Gastroesophageal sphincter (tissue), 4 donors: ENCODE results near the gene HYAL2. TPM values are rescaled to one million over a fixed set of nuclear protein-coding genes. Genes with fewer than 3 reads are reported as not detected.

Experiments used
- ATAC-seq: fragments of 150-250 bp; one replicate; pipeline ENCODE4 v1.9.1; 2016; ENCODE audit warnings: mild to moderate bottlenecking, moderate library complexity
- H3K27ac ChIP-seq, 4 donors: fragments of 200-600 bp; sonication (generic) in 3 of 4; 1 replicate in 3 of 4; 2 replicates in 1 of 4; pipeline ENCODE4 v1.5.1; 2016 to 2019
- H3K27me3 ChIP-seq: fragments of 200-600 bp; sonication (generic); one replicate; pipeline ENCODE4 v1.5.1; 2019
- H3K36me3 ChIP-seq, 2 donors: fragments of 200-600 bp; sonication (generic); one replicate each; pipeline ENCODE4 v1.5.1; 2019; ENCODE audit warnings: control low read depth in 1 of 2
- H3K4me1 ChIP-seq, 3 donors: fragments of 200-600 bp; sonication (generic); 1 replicate in 2 of 3; 2 replicates in 1 of 3; pipeline ENCODE4 v1.5.1; 2016 to 2019; ENCODE audit warnings: control low read depth in 2 of 3
- H3K4me3 ChIP-seq, 2 donors: fragments of 200-600 bp; sonication (generic); one replicate each; pipeline ENCODE4 v1.5.1; 2019; ENCODE audit warnings: mild to moderate bottlenecking in 1 of 2, moderate library complexity in 1 of 2
- H3K9me3 ChIP-seq, 3 donors: fragments of 200-600 bp; sonication (generic); one replicate each; pipeline ENCODE4 v1.5.1; 2017 to 2019; ENCODE audit warnings: control low read depth in 2 of 3
- CTCF ChIP-seq, 4 experiments: fragments of 200-600 bp in 2 of 4; fragments of 450-650 bp in 2 of 4; sonication (generic) in 1 of 4; IDR thresholded peaks; one replicate each; pipeline ENCODE4 v1.5.1; 2017 to 2019; ENCODE audit warnings: antibody characterized with exemption in 4 of 4, mild to moderate bottlenecking in 2 of 4, moderate library complexity in 2 of 4
- EP300 ChIP-seq: sonication (generic); formaldehyde crosslinking; IDR thresholded peaks from one replicate; pipeline ENCODE4 v1.6.1; 2017; ENCODE audit warnings: antibody characterized with exemption, mild to moderate bottlenecking
- POLR2A ChIP-seq, 2 donors: fragments of 450-650 bp; IDR thresholded peaks; one replicate each; pipeline ENCODE4 v1.6.1; 2017; ENCODE audit warnings: antibody characterized with exemption in 2 of 2, mild to moderate bottlenecking in 2 of 2, moderate library complexity in 1 of 2
- POLR2AphosphoS5 ChIP-seq: sonication (generic); formaldehyde crosslinking; IDR thresholded peaks from one replicate; pipeline ENCODE4 v1.6.1; 2017; ENCODE audit warnings: antibody characterized with exemption
- WGBS, 2 donors: methylation state at CpG; one replicate each; pipeline ENCODE4 v1.1.5; 2018; ENCODE audit warnings: low coverage in 1 of 2; 5-methylcytosine and 5-hydroxymethylcytosine counted together
- total RNA-seq, 4 donors: library from RNA; depleted of rRNA; stranded (reverse); fragments of >200 nt; gene quantifications; one replicate each; pipeline ENCODE4 v1.1.0, GENCODE V29; 2016

The HYAL2 gene
- total RNA-seq, 4 donors from 2014 or later: 37.2 to 87.0 (median 74.8) TPM

GRCh38 chr3:50276762-50277101 is 45.8 kb downstream of the HYAL2 start:
- Histone ChIP-seq H3K27ac (no peak overlapping the region), H3K27me3 (peaks cover 33% of the 10 kb centered on the region), H3K36me3 (peaks cover 0 to 27% of the 10 kb centered on the region in 2 donors), H3K4me1 (peaks cover 0 to 57% (median 19%) of the 10 kb centered on the region in 3 donors), H3K9me3 (no peaks in the 10 kb centered on the region), H3K4me3 (no peak overlapping the region)
- no peak for TF ChIP-seq POLR2AphosphoS5
- no peak for TF ChIP-seq POLR2A (IDR thresholded peaks at IDR 0.05)
- TF ChIP-seq CTCF (IDR thresholded peaks at IDR 0.05): no peak
- no peak for TF ChIP-seq EP300
- WGBS, 2 donors: 72 to 78% methylated on average over 12 to 14 of the region's 17 CpGs
- no peak for ATAC-seq

GRCh38 chr3:50275996-50276761 is 46.4 kb downstream of the HYAL2 start:
- Histone ChIP-seq H3K27me3 (peaks cover 33% of the 10 kb centered on the region), H3K4me1 (peaks cover 0 to 60% (median 19%) of the 10 kb centered on the region in 3 donors), H3K36me3 (peaks cover 0 to 27% of the 10 kb centered on the region in 2 donors), H3K9me3 (no peaks in the 10 kb centered on the region), H3K4me3 (no peak overlapping the region), H3K27ac (no peak overlapping the region)
- ATAC-seq: no peak
- WGBS, 2 donors: 66 to 100% methylated on average over 1 to 14 of the region's 79 CpGs
- TF ChIP-seq POLR2AphosphoS5: no peak
- TF ChIP-seq POLR2A (IDR thresholded peaks at IDR 0.05): no peak
- TF ChIP-seq CTCF (IDR thresholded peaks at IDR 0.05): no peak
- TF ChIP-seq EP300: no peak

- no peaks in the 10 kb centered on the region for H3K9me3 ChIP-seq
- WGBS, 2 donors: 40% methylated on average over 2 of the region's 65 CpGs; no CpG with 5 or more reads in 1 of the 2 donors
- no peak for ATAC-seq
- no peak for TF ChIP-seq EP300
- no peak for TF ChIP-seq CTCF (IDR thresholded peaks at IDR 0.05)
- TF ChIP-seq POLR2AphosphoS5: no peak
- no peak for TF ChIP-seq POLR2A (IDR thresholded peaks at IDR 0.05)
- H3K4me1 ChIP-seq: peaks cover 0 to 68% (median 19%) of the 10 kb centered on the region in 3 donors
- peaks cover 33% of the 10 kb centered on the region for H3K27me3 ChIP-seq
- H3K4me3 ChIP-seq: peak overlapping the region in 1 of 2 donors; percentile 16
- H3K36me3 ChIP-seq: peaks cover 0 to 27% of the 10 kb centered on the region in 2 donors
- no peak overlapping the region for H3K27ac ChIP-seq
Measured at GRCh38 chr3:50275141-50275995, 47.2 kb downstream of the HYAL2 start.

GRCh38 chr3:50274371-50275104 is 48.0 kb downstream of the HYAL2 start:
- Histone ChIP-seq H3K4me3 (no peak overlapping the region), H3K27me3 (peaks cover 33% of the 10 kb centered on the region), H3K27ac (peak overlapping the region in 1 of 4 donors; percentile 12), H3K36me3 (peaks cover 0 to 27% of the 10 kb centered on the region in 2 donors), H3K9me3 (no peaks in the 10 kb centered on the region), H3K4me1 (peaks cover 0 to 77% (median 19%) of the 10 kb centered on the region in 3 donors)
- TF ChIP-seq CTCF (IDR thresholded peaks at IDR 0.05): peak in 3 of 4 experiments; percentile 52 to 74 (median 66)
- no peak for TF ChIP-seq EP300
- ATAC-seq: peak; percentile 6
- WGBS, 2 donors: 9 to 38% methylated on average over 8 of the region's 26 CpGs
